Hepatocyte (in vitro differentiated cells): ENCODE measurements around the gene CDC42BPA.

Source experiments
- CTCF ChIP-seq: fragments of 200-600 bp; sonication (generic); IDR thresholded peaks from 2 replicates; pipeline ENCODE4 v1.5.1; 2016; ENCODE audit warnings: antibody characterized with exemption, mild to moderate bottlenecking; ENCODE audit not compliant: poor library complexity
- EZH2 ChIP-seq: fragments of 200-600 bp; sonication (generic); IDR thresholded peaks from 2 replicates; pipeline ENCODE4 v1.6.1; 2016; ENCODE audit warnings: antibody characterized with exemption, mild to moderate bottlenecking, borderline replicate concordance
- EZH2phosphoT487 ChIP-seq: fragments of 200-600 bp; sonication (generic); IDR thresholded peaks from one replicate; pipeline ENCODE4 v1.6.1; 2018; ENCODE audit warnings: antibody characterized with exemption, mild to moderate bottlenecking, low read depth, moderate library complexity; ENCODE audit not compliant: unreplicated experiment, severe bottlenecking

- TF ChIP-seq CTCF (no peak), EZH2 (no peak), EZH2phosphoT487 (no peak)
Measured at GRCh38 chr1:227161470-227161869, 156.8 kb downstream of the CDC42BPA start.
